MM.1S (cell line): ENCODE data around the gene OAF.

ENCODE experiments used
- CTCF ChIP-seq: fragments of 300-600 bp; sonication (generic); IDR thresholded peaks from 2 replicates; pipeline ENCODE4 v1.5.1; 2016; ENCODE audit warnings: antibody characterized with exemption, low read length, mixed read lengths
- EZH2 ChIP-seq: fragments of 300-600 bp; sonication (generic); optimal IDR thresholded peaks from 2 replicates; pipeline ENCODE3; 2017; ENCODE audit warnings: low read depth, mild to moderate bottlenecking, antibody characterized with exemption, low read length, mixed read lengths
- EZH2phosphoT487 ChIP-seq: fragments of 300-600 bp; sonication (generic); IDR thresholded peaks from 2 replicates; pipeline ENCODE4 v1.6.1; 2018; ENCODE audit warnings: antibody characterized with exemption, low read length

DNA sequence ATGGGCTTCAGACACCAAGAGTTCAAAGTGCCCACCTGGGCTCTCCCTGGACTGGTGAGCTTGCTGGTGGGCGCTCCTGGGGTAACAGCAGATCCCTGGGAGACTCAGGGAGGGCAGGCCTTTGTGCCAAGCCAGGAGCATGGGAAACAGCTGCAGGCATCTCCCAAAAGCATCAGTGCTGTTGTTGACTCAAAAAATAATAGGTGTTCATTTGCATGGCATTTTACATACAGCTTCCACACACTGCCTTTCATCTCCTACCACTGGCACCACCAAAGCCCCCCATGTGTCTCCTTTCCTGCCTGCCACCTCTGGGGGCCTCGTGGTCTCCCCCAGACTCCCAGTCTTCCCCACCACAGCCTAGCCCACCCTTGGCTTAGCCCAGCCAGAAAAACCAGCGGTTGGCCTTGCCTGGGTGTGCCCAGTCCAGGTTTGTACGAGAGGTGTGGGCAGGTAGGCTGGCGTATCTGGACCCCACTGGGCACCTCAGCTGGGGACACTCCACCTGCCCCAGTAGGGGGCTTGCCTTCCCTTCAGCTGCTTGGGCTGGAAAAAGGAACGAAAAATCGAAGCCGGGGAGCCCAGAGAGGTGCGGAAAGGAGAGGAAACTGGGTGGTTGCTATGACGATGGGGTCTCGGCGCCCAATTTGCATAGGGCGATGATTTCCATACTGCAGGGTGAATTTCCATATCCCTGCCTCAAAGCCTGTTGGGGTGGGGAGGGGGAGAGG, 44.1 kb downstream of the OAF start:
- TF ChIP-seq CTCF: no peak
- TF ChIP-seq EZH2phosphoT487: no peak
- TF ChIP-seq EZH2: no peak
